Measurements from ENCODE around the gene ARHGAP19. TPM values are rescaled to one million over a fixed set of nuclear protein-coding genes. Genes with fewer than 3 reads are reported as not detected.

The ARHGAP19 gene
- total and polyA plus RNA-seq, 9 of the 15 experiments (the other 6 are each of a cell fraction or from before 2014, with no cell fraction given) = 14.8 to 49.5 (median 26.8) TPM

- TF ChIP-seq CLOCK (CRISPR knock-in tag; IDR thresholded peaks at IDR 0.05; ENCODE audit: borderline replicate concordance) = no peak
- TF ChIP-seq HIVEP1 (CRISPR knock-in tag; IDR thresholded peaks at IDR 0.05) = no peak
- no peak for TF ChIP-seq SMAD2 (IDR thresholded peaks at IDR 0.05; ENCODE audit: low read depth, low read length)
- TF ChIP-seq GABPB2 (CRISPR knock-in tag; conservative IDR thresholded peaks at IDR 0.05) = no peak
- no peak for TF ChIP-seq ZC3H8 (IDR thresholded peaks at IDR 0.05)
- no peak for TF ChIP-seq ETS2 (tag; IDR thresholded peaks at IDR 0.05; ENCODE audit: borderline replicate concordance, poor library complexity, severe bottlenecking)
- TF ChIP-seq MAFG (tag; conservative IDR thresholded peaks at IDR 0.05) = no peak
- TF ChIP-seq ZNF780A (CRISPR knock-in tag; IDR thresholded peaks at IDR 0.05) = no peak
- TF ChIP-seq, protein P1, sequence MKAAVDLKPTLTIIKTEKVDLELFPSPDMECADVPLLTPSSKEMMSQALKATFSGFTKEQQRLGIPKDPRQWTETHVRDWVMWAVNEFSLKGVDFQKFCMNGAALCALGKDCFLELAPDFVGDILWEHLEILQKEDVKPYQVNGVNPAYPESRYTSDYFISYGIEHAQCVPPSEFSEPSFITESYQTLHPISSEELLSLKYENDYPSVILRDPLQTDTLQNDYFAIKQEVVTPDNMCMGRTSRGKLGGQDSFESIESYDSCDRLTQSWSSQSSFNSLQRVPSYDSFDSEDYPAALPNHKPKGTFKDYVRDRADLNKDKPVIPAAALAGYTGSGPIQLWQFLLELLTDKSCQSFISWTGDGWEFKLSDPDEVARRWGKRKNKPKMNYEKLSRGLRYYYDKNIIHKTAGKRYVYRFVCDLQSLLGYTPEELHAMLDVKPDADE (conservative IDR thresholded peaks at IDR 0.05; ENCODE audit: control insufficient read depth, low read depth, low read length) = no peak
- no peak for TF ChIP-seq ARHGAP35 (IDR thresholded peaks at IDR 0.05; ENCODE audit: partially characterized antibody)
- TF ChIP-seq SMARCB1 (IDR thresholded peaks at IDR 0.05; ENCODE audit: insufficient read length, low read depth) = no peak
- no peak for TF ChIP-seq HOXB6 (CRISPR knock-in tag; IDR thresholded peaks at IDR 0.05; ENCODE audit: borderline replicate concordance)
- TF ChIP-seq DNMT1 (IDR thresholded peaks at IDR 0.05) = no peak
- no peak for TF ChIP-seq TARDBP (IDR thresholded peaks at IDR 0.05)
- peak; percentile 72 for TF ChIP-seq ATF3 (IDR thresholded peaks at IDR 0.05)
- no peak for TF ChIP-seq ATF3 (CRISPR knock-in tag; conservative IDR thresholded peaks at IDR 0.05)
- no peak for TF ChIP-seq ZNF707 (CRISPR knock-in tag; conservative IDR thresholded peaks at IDR 0.05)
- no peak for TF ChIP-seq ELK1 (CRISPR knock-in tag; IDR thresholded peaks at IDR 0.05)
- TF ChIP-seq, protein P2, sequence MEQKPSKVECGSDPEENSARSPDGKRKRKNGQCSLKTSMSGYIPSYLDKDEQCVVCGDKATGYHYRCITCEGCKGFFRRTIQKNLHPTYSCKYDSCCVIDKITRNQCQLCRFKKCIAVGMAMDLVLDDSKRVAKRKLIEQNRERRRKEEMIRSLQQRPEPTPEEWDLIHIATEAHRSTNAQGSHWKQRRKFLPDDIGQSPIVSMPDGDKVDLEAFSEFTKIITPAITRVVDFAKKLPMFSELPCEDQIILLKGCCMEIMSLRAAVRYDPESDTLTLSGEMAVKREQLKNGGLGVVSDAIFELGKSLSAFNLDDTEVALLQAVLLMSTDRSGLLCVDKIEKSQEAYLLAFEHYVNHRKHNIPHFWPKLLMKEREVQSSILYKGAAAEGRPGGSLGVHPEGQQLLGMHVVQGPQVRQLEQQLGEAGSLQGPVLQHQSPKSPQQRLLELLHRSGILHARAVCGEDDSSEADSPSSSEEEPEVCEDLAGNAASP (IDR thresholded peaks at IDR 0.05) = no peak
- no peak for TF ChIP-seq FOXJ3 (CRISPR knock-in tag; IDR thresholded peaks at IDR 0.05)
- no peak for TF ChIP-seq IRF1 (CRISPR knock-in tag; IDR thresholded peaks at IDR 0.05; ENCODE audit: borderline replicate concordance)
Observed at GRCh38 chr10:97334370-97335175, 42.1 kb upstream of the ARHGAP19 start, which contains the start of gene FRAT2 (continued).

Measured in K562 (cell line).